ENCODE measurements around the gene C16orf78.
A peak's percentile ranks its signal among the peaks of the same experiment; 100 is the strongest.

Gene C16orf78

GRCh38 chr16:49373504-49373903, at the start of gene C16orf78:
C16orf78 (plus strand) TSS chr16:49373804; CDS start chr16:49373940, 136 bp downstream.
- intact Hi-C loops (cut with DNase I), result no loop called here
- DNase-seq, result no peak

- no peak for DNase-seq
- intact Hi-C loops (cut with DNase I), result no loop called here
Observed at GRCh38 chr16:49324703-49325102, 48.9 kb upstream of the C16orf78 start.

GRCh38 chr16:49327466-49327865, 46.1 kb upstream of the C16orf78 start:
- DNase-seq, result no peak
- intact Hi-C loops (cut with DNase I), result no loop called here

- intact Hi-C loops (cut with DNase I), result no loop called here
- no peak for DNase-seq
Observed at GRCh38 chr16:49328325-49328724, 45.3 kb upstream of the C16orf78 start.

GRCh38 chr16:49330562-49331201, 42.9 kb upstream of the C16orf78 start:
- intact Hi-C loops (cut with DNase I), result no loop called here

GRCh38 chr16:49332589-49333258, 40.9 kb upstream of the C16orf78 start:
- no peak for DNase-seq
- intact Hi-C loops (cut with DNase I), result no loop called here

More at GRCh38 chr16:49330562-49331201, 42.9 kb upstream of the C16orf78 start:
- DNase-seq, result no peak

- intact Hi-C loops (cut with DNase I), result no loop called here
- no peak for DNase-seq
Observed at GRCh38 chr16:49333259-49333597, 40.4 kb upstream of the C16orf78 start.

GRCh38 chr16:49335828-49336227, 37.8 kb upstream of the C16orf78 start:
- peak in 2 of 42 donors; percentile 9 to 35 for DNase-seq
- intact Hi-C loops (cut with DNase I), result no loop called here

- DNase-seq, result peak in 2 of 42 donors; percentile 7 to 12
- intact Hi-C loops (cut with DNase I), result no loop called here
Observed at GRCh38 chr16:49336581-49336980, 37.0 kb upstream of the C16orf78 start.

GRCh38 chr16:49337814-49338350, 35.7 kb upstream of the C16orf78 start:
- intact Hi-C loops (cut with DNase I), result no loop called here
- peak in 2 of 42 donors; percentile 13 to 14 for DNase-seq

GRCh38 chr16:49338611-49339265, 34.9 kb upstream of the C16orf78 start:
- peak in 2 of 42 donors; percentile 3 to 18 for DNase-seq
- intact Hi-C loops (cut with DNase I), result no loop called here

- DNase-seq, result peak in 5 of 42 donors; percentile 2 to 26 (median 5)
- intact Hi-C loops (cut with DNase I), result no loop called here
Observed at GRCh38 chr16:49340466-49340865, 33.1 kb upstream of the C16orf78 start.

GRCh38 chr16:49341706-49342105, 31.9 kb upstream of the C16orf78 start:
- DNase-seq, result peak in 5 of 42 donors; percentile 2 to 25 (median 11)
- intact Hi-C loops (cut with DNase I), result no loop called here

GRCh38 chr16:49342336-49343265, 31.0 kb upstream of the C16orf78 start:
- intact Hi-C loops (cut with DNase I), result no loop called here
- peak in 5 of 42 donors; percentile 3 to 30 (median 20) for DNase-seq

GRCh38 chr16:49343291-49343690, 30.3 kb upstream of the C16orf78 start:
- peak in 2 of 42 donors; percentile 11 to 19 for DNase-seq
- intact Hi-C loops (cut with DNase I), result no loop called here

GRCh38 chr16:49344401-49344800, 29.2 kb upstream of the C16orf78 start:
- intact Hi-C loops (cut with DNase I), result no loop called here
- DNase-seq, result peak in 2 of 42 donors; percentile 2 to 28

GRCh38 chr16:49345829-49346228, 27.8 kb upstream of the C16orf78 start:
- no peak for DNase-seq
- intact Hi-C loops (cut with DNase I), result no loop called here

- no peak for DNase-seq
- intact Hi-C loops (cut with DNase I), result no loop called here
Observed at GRCh38 chr16:49346459-49346858, 27.1 kb upstream of the C16orf78 start.

GRCh38 chr16:49347476-49347875, 26.1 kb upstream of the C16orf78 start:
- intact Hi-C loops (cut with DNase I), result no loop called here
- DNase-seq, result no peak
